ENCODE results near the gene AIRE. TPM values are rescaled to one million over a fixed set of nuclear protein-coding genes. Genes with fewer than 3 reads are reported as not detected.

Gene AIRE
- total and polyA plus RNA-seq, 2 donors (not counting 1 experiment from before 2014, with no cell fraction given), result not detected

GRCh38 chr21:44272284-44272858 is 13.3 kb upstream of the AIRE start:
- Histone ChIP-seq H2AFZ (ENCODE audit: low read length) (no peak overlapping the region), H3K36me3 (ENCODE audit: control insufficient read depth, insufficient read depth, low read length) (no peaks in the 10 kb centered on the region), H3K4me2 (ENCODE audit: extremely low read depth, insufficient read depth, low read length) (no peak overlapping the region), H3K79me2 (ENCODE audit: control insufficient read depth, insufficient read depth, low read length) (no peaks in the 10 kb centered on the region), H3K4me3 (replicated peaks in 1 of 4; ENCODE audit: control extremely low read depth in 1 of 4, insufficient read depth in 1 of 4, low read depth in 3 of 4, low read length in 4 of 4) (no peak overlapping the region), H4K20me1 (ENCODE audit: control insufficient read depth, extremely low read depth, insufficient read depth, low read length) (no peaks in the 10 kb centered on the region), H3K9ac (ENCODE audit: insufficient read depth, low read length) (no peak overlapping the region), H3K27ac (ENCODE audit: insufficient read depth, low read length) (no peak overlapping the region), H3K4me1 (ENCODE audit: control insufficient read depth, extremely low read depth, insufficient read depth, low read length) (no peaks in the 10 kb centered on the region), H3K27me3 (ENCODE audit: control insufficient read depth, insufficient read depth, low read length) (peaks cover 2% of the 10 kb centered on the region), H3K9me3 (ENCODE audit: control insufficient read depth, insufficient read depth, low read depth, low read length) (no peaks in the 10 kb centered on the region)
- DNase-seq (ENCODE audit: low read depth in 2 of 2), result no peak
- TF ChIP-seq CTCF (conservative IDR thresholded peaks at IDR 0.05 in 1 of 2, IDR thresholded peaks at IDR 0.05 in 1 of 2; ENCODE audit: low read depth in 1 of 2, low read length in 2 of 2) (no peak), EZH2 (IDR thresholded peaks at IDR 0.05; ENCODE audit: low read length, missing control alignments) (no peak)

DNA sequence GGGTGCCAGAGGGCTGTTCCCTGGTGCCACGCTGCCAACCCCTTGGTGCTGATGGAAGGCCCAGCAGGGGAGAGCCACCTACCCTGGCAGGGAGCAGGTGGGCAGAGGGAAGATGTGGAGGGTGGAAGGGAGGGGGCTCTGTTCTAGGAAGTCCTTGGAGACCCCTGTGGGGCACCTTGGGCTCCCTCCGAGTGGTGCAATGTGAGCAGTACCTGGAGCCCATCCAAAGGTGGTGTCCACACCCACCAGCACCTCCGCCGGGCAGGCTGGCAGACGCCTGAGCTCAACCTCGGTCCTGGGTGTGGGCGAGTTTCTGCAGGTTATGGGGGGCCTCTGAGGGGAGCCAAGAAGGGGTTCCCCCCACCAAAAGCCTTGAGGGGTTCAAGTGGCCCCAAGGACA is 12.6 kb upstream of the AIRE start:
- no peak for DNase-seq (ENCODE audit: low read depth in 2 of 2)
- Histone ChIP-seq H2AFZ (ENCODE audit: low read length) (no peak overlapping the region), H3K9ac (ENCODE audit: insufficient read depth, low read length) (no peak overlapping the region), H3K4me3 (replicated peaks in 1 of 4; ENCODE audit: control extremely low read depth in 1 of 4, insufficient read depth in 1 of 4, low read depth in 3 of 4, low read length in 4 of 4) (no peak overlapping the region), H3K9me3 (ENCODE audit: control insufficient read depth, insufficient read depth, low read depth, low read length) (no peaks in the 10 kb centered on the region), H3K36me3 (ENCODE audit: control insufficient read depth, insufficient read depth, low read length) (no peaks in the 10 kb centered on the region), H3K79me2 (ENCODE audit: control insufficient read depth, insufficient read depth, low read length) (no peaks in the 10 kb centered on the region), H3K27ac (ENCODE audit: insufficient read depth, low read length) (no peak overlapping the region), H3K27me3 (ENCODE audit: control insufficient read depth, insufficient read depth, low read length) (peaks cover 2% of the 10 kb centered on the region), H3K4me2 (ENCODE audit: extremely low read depth, insufficient read depth, low read length) (no peak overlapping the region), H3K4me1 (ENCODE audit: control insufficient read depth, extremely low read depth, insufficient read depth, low read length) (no peaks in the 10 kb centered on the region), H4K20me1 (ENCODE audit: control insufficient read depth, extremely low read depth, insufficient read depth, low read length) (no peaks in the 10 kb centered on the region)
- TF ChIP-seq CTCF (conservative IDR thresholded peaks at IDR 0.05 in 1 of 2, IDR thresholded peaks at IDR 0.05 in 1 of 2; ENCODE audit: low read depth in 1 of 2, low read length in 2 of 2) (no peak), EZH2 (IDR thresholded peaks at IDR 0.05; ENCODE audit: low read length, missing control alignments) (no peak)

- TF ChIP-seq EZH2 (IDR thresholded peaks at IDR 0.05; ENCODE audit: low read length, missing control alignments) (no peak), CTCF (conservative IDR thresholded peaks at IDR 0.05 in 1 of 2, IDR thresholded peaks at IDR 0.05 in 1 of 2; ENCODE audit: low read depth in 1 of 2, low read length in 2 of 2) (no peak)
- H3K4me2 ChIP-seq (ENCODE audit: extremely low read depth, insufficient read depth, low read length), result no peak overlapping the region
- H3K4me3 ChIP-seq (replicated peaks in 1 of 4; ENCODE audit: control extremely low read depth in 1 of 4, insufficient read depth in 1 of 4, low read depth in 3 of 4, low read length in 4 of 4), result no peak overlapping the region
- no peaks in the 10 kb centered on the region for H3K9me3 ChIP-seq (ENCODE audit: control insufficient read depth, insufficient read depth, low read depth, low read length)
- H3K36me3 ChIP-seq (ENCODE audit: control insufficient read depth, insufficient read depth, low read length), result no peaks in the 10 kb centered on the region
- no peaks in the 10 kb centered on the region for H3K79me2 ChIP-seq (ENCODE audit: control insufficient read depth, insufficient read depth, low read length)
- H3K4me1 ChIP-seq (ENCODE audit: control insufficient read depth, extremely low read depth, insufficient read depth, low read length), result no peaks in the 10 kb centered on the region
- H3K27me3 ChIP-seq (ENCODE audit: control insufficient read depth, insufficient read depth, low read length), result peaks cover 2% of the 10 kb centered on the region
- no peak overlapping the region for H3K27ac ChIP-seq (ENCODE audit: insufficient read depth, low read length)
- H4K20me1 ChIP-seq (ENCODE audit: control insufficient read depth, extremely low read depth, insufficient read depth, low read length), result no peaks in the 10 kb centered on the region
- no peak overlapping the region for H3K9ac ChIP-seq (ENCODE audit: insufficient read depth, low read length)
- no peak for DNase-seq (ENCODE audit: low read depth in 2 of 2)
- H2AFZ ChIP-seq (ENCODE audit: low read length), result no peak overlapping the region
These were observed 10.6 kb upstream of the AIRE start for GRCh38 chr21:44275041-44275440.

Measured in fibroblast of lung (primary cell).